Brain microvascular endothelial cell (primary cell): ENCODE measurements around the gene RBPMS2.

Experiments used
- DNase-seq: peaks from one replicate; pipeline ENCODE4 v3.0.0-alpha.2; 2020
- H3K27ac ChIP-seq: fragments of 250-450 bp; sonication (Bioruptor Pico); 2 replicates; pipeline ENCODE4 v1.5.1; 2020; ENCODE audit warnings: mild to moderate bottlenecking, moderate library complexity
- H3K27me3 ChIP-seq: fragments of 250-450 bp; sonication (Bioruptor Pico); replicated peaks from 2 replicates; pipeline ENCODE4 v1.5.1; 2020; ENCODE audit warnings: mild to moderate bottlenecking
- H3K36me3 ChIP-seq: fragments of 250-450 bp; sonication (Bioruptor Pico); replicated peaks from 2 replicates; pipeline ENCODE4 v1.5.1; 2020; ENCODE audit warnings: mild to moderate bottlenecking
- H3K4me3 ChIP-seq: 2 replicates; pipeline ENCODE4 v1.5.1; 2011; ENCODE audit warnings: low read depth, mild to moderate bottlenecking, control low read depth, low read length, moderate library complexity
- CTCF ChIP-seq: IDR thresholded peaks from 2 replicates; pipeline ENCODE4 v1.5.1; 2011; ENCODE audit warnings: low read depth, mild to moderate bottlenecking, moderate library complexity, low read length, control low read depth, inconsistent platforms; ENCODE audit errors: missing control alignments
- in situ Hi-C: cut with HindIII; loops from 2 replicates; pipeline ENCODE4 v1.10.0; 2017; ENCODE audit warnings: low sequenced_read_pairs, low pct_ligation_motif_present

RBPMS2 gene

GRCh38 chr15:64755427-64755940, 19.9 kb downstream of the RBPMS2 start:
- in situ Hi-C loops, result no loop called here
- no peaks in the 10 kb centered on the region for H3K27me3 ChIP-seq

GRCh38 chr15:64754663-64755426, 20.5 kb downstream of the RBPMS2 start:
- no peak for DNase-seq
- TF ChIP-seq CTCF, result no peak
- no peak overlapping the region for H3K4me3 ChIP-seq
- no peaks in the 10 kb centered on the region for H3K36me3 ChIP-seq
- in situ Hi-C loops, result no loop called here
- no peaks in the 10 kb centered on the region for H3K27me3 ChIP-seq
- H3K27ac ChIP-seq, result no peak overlapping the region

More at GRCh38 chr15:64755427-64755940, 19.9 kb downstream of the RBPMS2 start:
- no peak for DNase-seq
- H3K4me3 ChIP-seq, result no peak overlapping the region
- TF ChIP-seq CTCF, result no peak
- H3K36me3 ChIP-seq, result no peaks in the 10 kb centered on the region
- no peak overlapping the region for H3K27ac ChIP-seq

GRCh38 chr15:64753480-64754185, 21.8 kb downstream of the RBPMS2 start:
- no peak overlapping the region for H3K27ac ChIP-seq
- no peak for TF ChIP-seq CTCF
- in situ Hi-C loops, result no loop called here

GRCh38 chr15:64751464-64751863, 23.9 kb downstream of the RBPMS2 start:
- no peak overlapping the region for H3K27ac ChIP-seq
- H3K36me3 ChIP-seq, result no peaks in the 10 kb centered on the region
- no peaks in the 10 kb centered on the region for H3K27me3 ChIP-seq
- H3K4me3 ChIP-seq, result no peak overlapping the region
- no peak for DNase-seq
- in situ Hi-C loops, result no loop called here
- no peak for TF ChIP-seq CTCF

More at GRCh38 chr15:64753480-64754185, 21.8 kb downstream of the RBPMS2 start:
- DNase-seq, result no peak
- H3K4me3 ChIP-seq, result no peak overlapping the region
- no peaks in the 10 kb centered on the region for H3K27me3 ChIP-seq
- H3K36me3 ChIP-seq, result no peaks in the 10 kb centered on the region

GRCh38 chr15:64749999-64750657, 25.3 kb downstream of the RBPMS2 start:
- Histone ChIP-seq H3K4me3 (no peak overlapping the region), H3K36me3 (no peaks in the 10 kb centered on the region), H3K27ac (no peak overlapping the region), H3K27me3 (no peaks in the 10 kb centered on the region)
- peak; percentile 14 for DNase-seq
- TF ChIP-seq CTCF, result peak; percentile 38
- in situ Hi-C loops, result no loop called here
